B cell (primary cell): ENCODE data around the gene LSM3.

Experiments used
- EZH2 ChIP-seq: IDR thresholded peaks from 2 replicates; pipeline ENCODE4 v1.6.1; 2012; ENCODE audit warnings: borderline replicate concordance, low read depth, mild to moderate bottlenecking, moderate library complexity, low read length; ENCODE audit not compliant: insufficient read depth, poor library complexity, severe bottlenecking
- TF ChIP-seq, protein P1 (sequence below): fragments of 200-600 bp; IDR thresholded peaks from one replicate; pipeline ENCODE4 v1.8.0; 2022; ENCODE audit warnings: antibody characterized with exemption, mild to moderate bottlenecking

DNA sequence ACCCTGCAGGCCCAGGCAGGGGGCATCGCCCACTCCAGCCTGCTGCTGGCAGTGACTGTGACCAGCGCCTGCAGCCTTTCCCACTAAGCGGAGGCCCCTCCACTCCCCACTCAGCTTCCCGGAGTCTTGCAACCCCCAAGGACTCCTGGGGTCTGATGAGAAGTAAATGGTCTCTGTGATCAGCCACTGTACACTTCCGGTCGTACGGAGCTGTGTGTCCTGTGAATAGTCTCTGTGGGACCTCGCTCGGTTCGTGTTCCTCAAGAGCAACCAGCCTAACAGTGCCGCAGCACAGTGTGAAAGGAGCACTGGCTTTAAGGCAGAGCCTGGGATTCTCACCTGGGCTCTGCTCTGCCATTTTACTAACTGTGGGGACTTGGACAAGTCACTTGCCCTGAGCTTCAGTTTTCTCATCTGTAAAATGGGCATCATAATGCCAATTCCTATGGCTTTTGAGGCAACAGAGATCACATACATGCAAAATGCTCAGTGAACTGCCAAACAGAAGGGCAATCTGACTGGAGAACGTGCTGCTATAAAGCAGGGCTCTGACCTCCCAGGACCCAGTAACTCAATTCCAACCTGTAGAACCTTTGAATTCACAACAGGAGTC lies 27.0 kb upstream of the LSM3 start:
- TF ChIP-seq, protein P1, sequence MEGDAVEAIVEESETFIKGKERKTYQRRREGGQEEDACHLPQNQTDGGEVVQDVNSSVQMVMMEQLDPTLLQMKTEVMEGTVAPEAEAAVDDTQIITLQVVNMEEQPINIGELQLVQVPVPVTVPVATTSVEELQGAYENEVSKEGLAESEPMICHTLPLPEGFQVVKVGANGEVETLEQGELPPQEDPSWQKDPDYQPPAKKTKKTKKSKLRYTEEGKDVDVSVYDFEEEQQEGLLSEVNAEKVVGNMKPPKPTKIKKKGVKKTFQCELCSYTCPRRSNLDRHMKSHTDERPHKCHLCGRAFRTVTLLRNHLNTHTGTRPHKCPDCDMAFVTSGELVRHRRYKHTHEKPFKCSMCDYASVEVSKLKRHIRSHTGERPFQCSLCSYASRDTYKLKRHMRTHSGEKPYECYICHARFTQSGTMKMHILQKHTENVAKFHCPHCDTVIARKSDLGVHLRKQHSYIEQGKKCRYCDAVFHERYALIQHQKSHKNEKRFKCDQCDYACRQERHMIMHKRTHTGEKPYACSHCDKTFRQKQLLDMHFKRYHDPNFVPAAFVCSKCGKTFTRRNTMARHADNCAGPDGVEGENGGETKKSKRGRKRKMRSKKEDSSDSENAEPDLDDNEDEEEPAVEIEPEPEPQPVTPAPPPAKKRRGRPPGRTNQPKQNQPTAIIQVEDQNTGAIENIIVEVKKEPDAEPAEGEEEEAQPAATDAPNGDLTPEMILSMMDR = no peak
- TF ChIP-seq EZH2 = no peak
